Measurements from ENCODE around the gene BMPR1A.

Gene BMPR1A

GRCh38 chr10:86765548-86765947 is 9.1 kb downstream of the BMPR1A start:
- FAIRE-seq (no peak), DNase-seq (ENCODE audit: insufficient read length, low spot score) (no peak)
- no peak for TF ChIP-seq POLR2A (IDR thresholded peaks at IDR 0.05; ENCODE audit: low read depth, low read length)

GRCh38 chr10:86768412-86769062 is 12.1 kb downstream of the BMPR1A start:
- FAIRE-seq (no peak), DNase-seq (ENCODE audit: insufficient read length, low spot score) (no peak)
- TF ChIP-seq POLR2A (IDR thresholded peaks at IDR 0.05; ENCODE audit: low read depth, low read length): no peak

GRCh38 chr10:86769991-86770390 is 13.6 kb downstream of the BMPR1A start:
- FAIRE-seq (no peak), DNase-seq (ENCODE audit: insufficient read length, low spot score) (no peak)
- no peak for TF ChIP-seq POLR2A (IDR thresholded peaks at IDR 0.05; ENCODE audit: low read depth, low read length)

- no peak for DNase-seq (ENCODE audit: insufficient read length, low spot score)
- FAIRE-seq: peak; percentile 93
- no peak for TF ChIP-seq POLR2A (IDR thresholded peaks at IDR 0.05; ENCODE audit: low read depth, low read length)
Observed at GRCh38 chr10:86770412-86770960, 14.1 kb downstream of the BMPR1A start.

GRCh38 chr10:86773498-86773897 is 17.1 kb downstream of the BMPR1A start:
- TF ChIP-seq POLR2A (IDR thresholded peaks at IDR 0.05; ENCODE audit: low read depth, low read length): no peak
- no peak for DNase-seq (ENCODE audit: insufficient read length, low spot score)
- no peak for FAIRE-seq

- DNase-seq (ENCODE audit: insufficient read length, low spot score): no peak
- FAIRE-seq: peak; percentile 97
Observed at GRCh38 chr10:86775056-86775869, 18.8 kb downstream of the BMPR1A start.

GRCh38 chr10:86775870-86776180 is 19.4 kb downstream of the BMPR1A start:
- TF ChIP-seq POLR2A (IDR thresholded peaks at IDR 0.05; ENCODE audit: low read depth, low read length): no peak
- DNase-seq (ENCODE audit: insufficient read length, low spot score): no peak
- FAIRE-seq: peak; percentile 62

More at GRCh38 chr10:86775056-86775869, 18.8 kb downstream of the BMPR1A start:
- no peak for TF ChIP-seq POLR2A (IDR thresholded peaks at IDR 0.05; ENCODE audit: low read depth, low read length)

GRCh38 chr10:86779220-86780017 is 23.0 kb downstream of the BMPR1A start:
- no peak for TF ChIP-seq POLR2A (IDR thresholded peaks at IDR 0.05; ENCODE audit: low read depth, low read length)
- DNase-seq (ENCODE audit: insufficient read length, low spot score) (no peak), FAIRE-seq (no peak)

GRCh38 chr10:86782701-86783418 is 26.4 kb downstream of the BMPR1A start:
- no peak for TF ChIP-seq POLR2A (IDR thresholded peaks at IDR 0.05; ENCODE audit: low read depth, low read length)
- DNase-seq (ENCODE audit: insufficient read length, low spot score) (no peak), FAIRE-seq (no peak)

GRCh38 chr10:86785037-86785436 is 28.6 kb downstream of the BMPR1A start:
- FAIRE-seq: peak; percentile 66
- TF ChIP-seq POLR2A (IDR thresholded peaks at IDR 0.05; ENCODE audit: low read depth, low read length): no peak
- no peak for DNase-seq (ENCODE audit: insufficient read length, low spot score)

GRCh38 chr10:86785968-86786367 is 29.5 kb downstream of the BMPR1A start:
- no peak for DNase-seq (ENCODE audit: insufficient read length, low spot score)
- TF ChIP-seq POLR2A (IDR thresholded peaks at IDR 0.05; ENCODE audit: low read depth, low read length): no peak
- FAIRE-seq: peak; percentile 88

- no peak for FAIRE-seq
- TF ChIP-seq POLR2A (IDR thresholded peaks at IDR 0.05; ENCODE audit: low read depth, low read length): no peak
- DNase-seq (ENCODE audit: insufficient read length, low spot score): no peak
Observed at GRCh38 chr10:86786368-86786767, 29.9 kb downstream of the BMPR1A start.

- TF ChIP-seq POLR2A (IDR thresholded peaks at IDR 0.05; ENCODE audit: low read depth, low read length): no peak
- FAIRE-seq: peak; percentile 50
- DNase-seq (ENCODE audit: insufficient read length, low spot score): no peak
Observed at GRCh38 chr10:86790394-86790793, 34.0 kb downstream of the BMPR1A start.
